WTC11 (cell line): Measurements from ENCODE around the gene SLC30A9. TPM values are rescaled to one million over a fixed set of nuclear protein-coding genes. Genes with fewer than 3 reads are reported as not detected.

Experiments used
- ATAC-seq: fragments of 200-7000 bp; cut with Tn5 transposase; 2 replicates; pipeline ENCODE4 v1.10.0; 2021; ENCODE audit warnings: mild to moderate bottlenecking, moderate library complexity
- CTCF ChIA-PET: fragments of 300-600 bp; sonication (Branson Sonifier 250); formaldehyde crosslinking; loops from one replicate; lab custom pipeline; 2021; ENCODE audit warnings: antibody characterized with exemption; lab: Charles Lee
- POLR2A ChIA-PET: fragments of 350-600 bp; sonication (Branson Sonifier 250); formaldehyde crosslinking; loops from one replicate; lab custom pipeline; 2021; ENCODE audit warnings: antibody characterized with exemption; lab: Charles Lee
- DNase-seq: peaks from one replicate; pipeline ENCODE4 v3.0.0; 2021; ENCODE audit warnings: low spot score
- H3K27ac Mint-ChIP-seq: 2 replicates; pipeline ENCODE4 v1.8.0; 2021; ENCODE audit warnings: mixed read lengths
- H3K27me3 Mint-ChIP-seq: 2 replicates; pipeline ENCODE4 v1.8.0; 2021; ENCODE audit warnings: low read depth, mild to moderate bottlenecking, moderate library complexity, mixed read lengths
- H3K36me3 Mint-ChIP-seq: 2 replicates; pipeline ENCODE4 v1.8.0; 2021; ENCODE audit warnings: mixed read lengths
- H3K4me1 Mint-ChIP-seq: 2 replicates; pipeline ENCODE4 v1.8.0; 2022; ENCODE audit warnings: mixed read lengths
- H3K4me3 Mint-ChIP-seq: 2 replicates; pipeline ENCODE4 v1.8.0; 2021; ENCODE audit warnings: mild to moderate bottlenecking, moderate library complexity, mixed read lengths
- H3K9me3 Mint-ChIP-seq: 2 replicates; pipeline ENCODE4 v1.8.0; 2021; ENCODE audit warnings: mixed read lengths
- ATF1 ChIP-seq: sonication (generic); formaldehyde crosslinking; IDR thresholded peaks from 2 replicates; pipeline ENCODE4 v1.8.1; 2023; ENCODE audit warnings: mild to moderate bottlenecking, moderate library complexity, missing genetic modification reagents
- CBFB ChIP-seq: sonication (generic); formaldehyde crosslinking; IDR thresholded peaks from 2 replicates; pipeline ENCODE4 v1.8.1; 2022; ENCODE audit warnings: mild to moderate bottlenecking, low read depth, missing genetic modification reagents
- CDX4 ChIP-seq: fragments of 250-450 bp; sonication (Bioruptor Pico); IDR thresholded peaks from 2 replicates; pipeline ENCODE4 v1.9.0; 2021; ENCODE audit warnings: moderate library complexity, mild to moderate bottlenecking, inconsistent platforms, borderline replicate concordance
- ERG ChIP-seq: fragments of 250-450 bp; sonication (Bioruptor Pico); IDR thresholded peaks from 2 replicates; pipeline ENCODE4 v1.8.0; 2021; ENCODE audit warnings: mild to moderate bottlenecking
- FOXP1 ChIP-seq: sonication (generic); formaldehyde crosslinking; IDR thresholded peaks from 2 replicates; pipeline ENCODE4 v1.8.0; 2022; ENCODE audit warnings: missing genetic modification reagents, mild to moderate bottlenecking, moderate library complexity, borderline replicate concordance
- GABPB1 ChIP-seq: sonication (generic); formaldehyde crosslinking; IDR thresholded peaks from 2 replicates; pipeline ENCODE4 v1.8.1; 2023; ENCODE audit warnings: mild to moderate bottlenecking, missing genetic modification reagents
- GRHL2 ChIP-seq: fragments of 250-450 bp; sonication (Bioruptor Pico); IDR thresholded peaks from 2 replicates; pipeline ENCODE4 v1.8.0; 2022; ENCODE audit warnings: mild to moderate bottlenecking, moderate library complexity; ENCODE audit not compliant: insufficient replicate concordance, severe bottlenecking
- IRF2 ChIP-seq: sonication (generic); formaldehyde crosslinking; IDR thresholded peaks from 2 replicates; pipeline ENCODE4 v1.8.0; 2022; ENCODE audit warnings: low read depth, missing genetic modification reagents, borderline replicate concordance
- KAT7 ChIP-seq: sonication (generic); formaldehyde crosslinking; IDR thresholded peaks from 2 replicates; pipeline ENCODE4 v1.8.1; 2023; ENCODE audit warnings: missing genetic modification reagents, mild to moderate bottlenecking, borderline replicate concordance
- MXD4 ChIP-seq: fragments of 250-450 bp; sonication (Bioruptor Pico); IDR thresholded peaks from 2 replicates; pipeline ENCODE4 v1.8.0; 2021; ENCODE audit warnings: mild to moderate bottlenecking, moderate library complexity, borderline replicate concordance
- NFE2L1 ChIP-seq: sonication (generic); formaldehyde crosslinking; IDR thresholded peaks from 2 replicates; pipeline ENCODE4 v1.8.1; 2023; ENCODE audit warnings: missing genetic modification reagents
- NR3C1 ChIP-seq: sonication (generic); formaldehyde crosslinking; conservative IDR thresholded peaks from 2 replicates; pipeline ENCODE4 v1.8.1; 2023; ENCODE audit warnings: low read depth, mild to moderate bottlenecking, missing genetic modification reagents
- OVOL2 ChIP-seq: fragments of 250-450 bp; sonication (Bioruptor Pico); IDR thresholded peaks from 2 replicates; pipeline ENCODE4 v1.9.0; 2021; ENCODE audit warnings: mild to moderate bottlenecking, borderline replicate concordance
- PREB ChIP-seq: sonication (generic); formaldehyde crosslinking; IDR thresholded peaks from 2 replicates; pipeline ENCODE4 v1.8.1; 2022; ENCODE audit warnings: mild to moderate bottlenecking, missing genetic modification reagents, moderate library complexity, borderline replicate concordance
- RELA ChIP-seq: sonication (generic); formaldehyde crosslinking; IDR thresholded peaks from 2 replicates; pipeline ENCODE4 v1.8.1; 2022; ENCODE audit warnings: missing genetic modification reagents, mild to moderate bottlenecking, borderline replicate concordance
- RORB ChIP-seq: fragments of 250-450 bp; sonication (Bioruptor Pico); IDR thresholded peaks from 2 replicates; pipeline ENCODE4 v1.9.0; 2021; ENCODE audit warnings: mild to moderate bottlenecking
- SP1 ChIP-seq: sonication (generic); formaldehyde crosslinking; conservative IDR thresholded peaks from 2 replicates; pipeline ENCODE4 v1.8.1; 2022; ENCODE audit warnings: missing genetic modification reagents
- USF2 ChIP-seq: sonication (generic); formaldehyde crosslinking; IDR thresholded peaks from 2 replicates; pipeline ENCODE4 v1.8.1; 2023; ENCODE audit warnings: mild to moderate bottlenecking, missing genetic modification reagents, moderate library complexity
- ZNF121 ChIP-seq: sonication (generic); formaldehyde crosslinking; IDR thresholded peaks from 2 replicates; pipeline ENCODE4 v1.8.0; 2023; ENCODE audit warnings: missing genetic modification reagents
- ZNF138 ChIP-seq: sonication (generic); formaldehyde crosslinking; conservative IDR thresholded peaks from 2 replicates; pipeline ENCODE4 v1.8.1; 2022; ENCODE audit warnings: mild to moderate bottlenecking, moderate library complexity, missing genetic modification reagents
- ZNF219 ChIP-seq: sonication (generic); formaldehyde crosslinking; IDR thresholded peaks from 2 replicates; pipeline ENCODE4 v1.8.0; 2023; ENCODE audit warnings: missing genetic modification reagents, mild to moderate bottlenecking, borderline replicate concordance
- ZNF281 ChIP-seq: sonication (generic); formaldehyde crosslinking; IDR thresholded peaks from 2 replicates; pipeline ENCODE4 v1.8.0; 2023; ENCODE audit warnings: mild to moderate bottlenecking, missing genetic modification reagents
- ZNF317 ChIP-seq: sonication (generic); formaldehyde crosslinking; IDR thresholded peaks from 2 replicates; pipeline ENCODE4 v1.8.1; 2023; ENCODE audit warnings: low read depth, mild to moderate bottlenecking, moderate library complexity, missing genetic modification reagents, borderline replicate concordance
- ZNF396 ChIP-seq: fragments of 250-450 bp; sonication (Bioruptor Pico); IDR thresholded peaks from 2 replicates; pipeline ENCODE4 v1.8.0; 2021; ENCODE audit warnings: mild to moderate bottlenecking, moderate library complexity, borderline replicate concordance
- ZNF416 ChIP-seq: fragments of 250-450 bp; sonication (Bioruptor Pico); IDR thresholded peaks from 2 replicates; pipeline ENCODE4 v1.9.0; 2021; ENCODE audit warnings: mild to moderate bottlenecking, inconsistent platforms
- ZNF423 ChIP-seq: fragments of 250-450 bp; sonication (Bioruptor Pico); IDR thresholded peaks from 2 replicates; pipeline ENCODE4 v2.1.2; 2022; ENCODE audit warnings: mild to moderate bottlenecking, moderate library complexity
- total RNA-seq: library from RNA; stranded (reverse); gene quantifications from 3 replicates; pipeline ENCODE4 v1.2.3, GENCODE V29; 2021
- TF ChIP-seq, protein P1 (sequence below): sonication (generic); formaldehyde crosslinking; IDR thresholded peaks from 2 replicates; pipeline ENCODE4 v1.8.1; 2022; ENCODE audit warnings: low read depth, missing genetic modification reagents, borderline replicate concordance

SLC30A9 gene
- total RNA-seq, 1 experiment from 2014 or later = 70.1 TPM

DNA sequence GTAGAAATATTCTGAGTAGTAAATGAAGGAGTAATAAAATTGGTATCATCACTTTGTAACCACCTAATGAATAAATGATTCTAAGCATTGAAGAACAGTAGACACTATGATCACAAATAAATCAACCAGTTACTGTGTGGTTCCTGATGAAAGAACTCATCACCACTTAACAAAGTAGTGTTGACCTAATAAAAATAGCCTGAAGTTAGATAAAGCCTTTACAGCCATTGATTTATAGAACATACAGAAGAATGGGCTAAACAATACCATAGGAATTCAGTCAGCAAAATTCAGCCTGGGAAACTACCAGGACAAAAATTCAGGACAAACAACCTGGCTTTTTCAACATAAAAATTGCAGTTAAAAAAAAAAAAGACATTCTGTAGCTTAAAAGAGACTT, 9.0 kb downstream of the SLC30A9 start:
- H3K36me3 Mint-ChIP-seq = peaks cover 4% of the 10 kb centered on the region; the same call in 1 of the 2 replicates
- H3K27ac Mint-ChIP-seq = no peak overlapping the region
- H3K27me3 Mint-ChIP-seq = no peaks in the 10 kb centered on the region
- ATAC-seq (no peak), DNase-seq (no peak)
- TF ChIP-seq GABPB1 (CRISPR knock-in tag) (no peak), IRF2 (CRISPR knock-in tag) (no peak), MXD4 (no peak), ZNF121 (CRISPR knock-in tag) (no peak), NFE2L1 (CRISPR knock-in tag) (no peak), KAT7 (CRISPR knock-in tag) (no peak), ZNF281 (CRISPR knock-in tag) (no peak), ZNF416 (CRISPR knock-in tag) (no peak), CDX4 (CRISPR knock-in tag) (no peak), ZNF396 (CRISPR knock-in tag) (no peak), GRHL2 (CRISPR knock-in tag) (no peak), NR3C1 (CRISPR knock-in tag) (no peak)
- TF ChIP-seq, protein P1, sequence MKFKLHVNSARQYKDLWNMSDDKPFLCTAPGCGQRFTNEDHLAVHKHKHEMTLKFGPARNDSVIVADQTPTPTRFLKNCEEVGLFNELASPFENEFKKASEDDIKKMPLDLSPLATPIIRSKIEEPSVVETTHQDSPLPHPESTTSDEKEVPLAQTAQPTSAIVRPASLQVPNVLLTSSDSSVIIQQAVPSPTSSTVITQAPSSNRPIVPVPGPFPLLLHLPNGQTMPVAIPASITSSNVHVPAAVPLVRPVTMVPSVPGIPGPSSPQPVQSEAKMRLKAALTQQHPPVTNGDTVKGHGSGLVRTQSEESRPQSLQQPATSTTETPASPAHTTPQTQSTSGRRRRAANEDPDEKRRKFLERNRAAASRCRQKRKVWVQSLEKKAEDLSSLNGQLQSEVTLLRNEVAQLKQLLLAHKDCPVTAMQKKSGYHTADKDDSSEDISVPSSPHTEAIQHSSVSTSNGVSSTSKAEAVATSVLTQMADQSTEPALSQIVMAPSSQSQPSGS (CRISPR knock-in tag) = no peak
- no peaks in the 10 kb centered on the region for H3K4me1 Mint-ChIP-seq
- ChIA-PET CTCF (no interaction called here), POLR2A (no interaction called here)
- H3K4me3 Mint-ChIP-seq = no peak overlapping the region
- no peaks in the 10 kb centered on the region for H3K9me3 Mint-ChIP-seq

GRCh38 chr4:42008011-42008786, 17.9 kb downstream of the SLC30A9 start:
- ATAC-seq (no peak), DNase-seq (no peak)
- Mint-ChIP-seq H3K27ac (peak overlapping the region; percentile 33; the same call in 1 of the 2 replicates), H3K4me3 (no peak overlapping the region), H3K4me1 (no peaks in the 10 kb centered on the region), H3K36me3 (peaks cover 7% of the 10 kb centered on the region; the same call in 1 of the 2 replicates), H3K27me3 (no peaks in the 10 kb centered on the region), H3K9me3 (no peaks in the 10 kb centered on the region)
- POLR2A ChIA-PET = no interaction called here
- CTCF ChIA-PET = no interaction called here
- no peak for TF ChIP-seq USF2 (CRISPR knock-in tag)
- TF ChIP-seq ZNF219 (CRISPR knock-in tag) = no peak
- TF ChIP-seq CBFB = no peak
- no peak for TF ChIP-seq OVOL2 (CRISPR knock-in tag)
- no peak for TF ChIP-seq RORB (CRISPR knock-in tag)
- no peak for TF ChIP-seq SP1 (CRISPR knock-in tag)
- no peak for TF ChIP-seq ATF1 (CRISPR knock-in tag)
- TF ChIP-seq RELA (CRISPR knock-in tag) = no peak
- no peak for TF ChIP-seq ZNF138 (CRISPR knock-in tag)
- TF ChIP-seq GABPB1 (CRISPR knock-in tag) = no peak
- TF ChIP-seq FOXP1 = no peak
- TF ChIP-seq ZNF317 (CRISPR knock-in tag) = no peak
- TF ChIP-seq ERG = no peak
- no peak for TF ChIP-seq ZNF423 (CRISPR knock-in tag)
- TF ChIP-seq PREB (CRISPR knock-in tag) = no peak
